Activated CD8-positive, alpha-beta memory T cell treated with anti-CD3 and anti-CD28 coated beads for 4 hours (primary cell): Measurements from ENCODE around the gene MEP1A.
"Not testable (repeated sequence)": the region's sequence is repeated elsewhere in the genome, so short reads cannot be mapped to it uniquely, and the experiment has no call there.

ENCODE experiments used
- DNase-seq, 2 donors: peaks; one replicate each; pipeline ENCODE4 v3.0.0-alpha.2; 2020; ENCODE audit warnings: low read depth in 2 of 2

Gene MEP1A

GRCh38 chr6:46793138-46793537, at the start of gene MEP1A:
Gene MEP1A, plus strand, starts transcription at chr6:46793389. Its CDS starts 10 bp downstream, at chr6:46793399.
- no peak for DNase-seq

- DNase-seq = no peak
These were observed 49.6 kb upstream of the MEP1A start for GRCh38 chr6:46743425-46744158.

- not testable (repeated sequence) for DNase-seq
These were observed 48.9 kb upstream of the MEP1A start for GRCh38 chr6:46744159-46744725.

GRCh38 chr6:46745973-46746372, 47.2 kb upstream of the MEP1A start:
- no peak for DNase-seq

- DNase-seq = no peak
These were observed 46.5 kb upstream of the MEP1A start, which contains the start of gene ANKRD66 for GRCh38 chr6:46746696-46747095. Gene ANKRD66, plus strand, starts transcription at chr6:46746933. Its CDS starts 5,016 bp downstream, at chr6:46751949.

- DNase-seq = no peak
These were observed 44.2 kb upstream of the MEP1A start for GRCh38 chr6:46748940-46749503.

- no peak for DNase-seq
These were observed 43.5 kb upstream of the MEP1A start for GRCh38 chr6:46749731-46750130.

- no peak for DNase-seq
These were observed 41.5 kb upstream of the MEP1A start for GRCh38 chr6:46751658-46752057.

GRCh38 chr6:46755865-46756264, 37.3 kb upstream of the MEP1A start:
- DNase-seq = no peak

- DNase-seq = no peak
These were observed 36.5 kb upstream of the MEP1A start for GRCh38 chr6:46756469-46757213.

GRCh38 chr6:46757214-46757596, 36.0 kb upstream of the MEP1A start:
- no peak for DNase-seq

- DNase-seq = no peak
These were observed 34.0 kb upstream of the MEP1A start for GRCh38 chr6:46758960-46759753.

GRCh38 chr6:46760925-46761324, 32.3 kb upstream of the MEP1A start:
- no peak for DNase-seq

- no peak for DNase-seq
These were observed 29.7 kb upstream of the MEP1A start for GRCh38 chr6:46763466-46763865.

- not testable (repeated sequence) for DNase-seq
These were observed 28.9 kb upstream of the MEP1A start for GRCh38 chr6:46764280-46764679.

GRCh38 chr6:46764961-46765360, 28.2 kb upstream of the MEP1A start:
- DNase-seq = no peak

GRCh38 chr6:46772016-46772415, 21.2 kb upstream of the MEP1A start:
- DNase-seq = no peak

GRCh38 chr6:46772762-46773161, 20.4 kb upstream of the MEP1A start:
- no peak for DNase-seq

GRCh38 chr6:46773201-46773855, 19.9 kb upstream of the MEP1A start:
- no peak for DNase-seq

GRCh38 chr6:46774736-46775135, 18.5 kb upstream of the MEP1A start:
- DNase-seq = not testable (repeated sequence)

GRCh38 chr6:46776070-46776712, 17.0 kb upstream of the MEP1A start:
- DNase-seq = no peak
